EH (cell line): ENCODE data around the gene SNX10.

Source experiments
- DNase-seq: peaks from one replicate; pipeline ENCODE4 v3.0.0-alpha.2; 2015; ENCODE audit warnings: low read depth

The SNX10 gene

GRCh38 chr7:26337232-26337865, 45.7 kb downstream of the SNX10 start:
- DNase-seq = no peak

- DNase-seq = no peak
These were observed 48.9 kb downstream of the SNX10 start for GRCh38 chr7:26340476-26341018.

- no peak for DNase-seq
These were observed 51.7 kb downstream of the SNX10 start for GRCh38 chr7:26343320-26343832.

- no peak for DNase-seq
These were observed 52.2 kb downstream of the SNX10 start for GRCh38 chr7:26343837-26344236.

- DNase-seq = no peak
These were observed 53.5 kb downstream of the SNX10 start for GRCh38 chr7:26345202-26345601.

- DNase-seq = no peak
These were observed 54.2 kb downstream of the SNX10 start for GRCh38 chr7:26345837-26346236.

- peak; percentile 46 for DNase-seq
These were observed 55.0 kb downstream of the SNX10 start for GRCh38 chr7:26346611-26347203.

GRCh38 chr7:26348234-26348851, 56.7 kb downstream of the SNX10 start:
- no peak for DNase-seq

GRCh38 chr7:26349005-26349915, 57.6 kb downstream of the SNX10 start:
- DNase-seq = no peak

GRCh38 chr7:26351171-26351570, 59.5 kb downstream of the SNX10 start:
- no peak for DNase-seq

- DNase-seq = no peak
These were observed 64.6 kb downstream of the SNX10 start for GRCh38 chr7:26356229-26356628.

- no peak for DNase-seq
These were observed 65.5 kb downstream of the SNX10 start for GRCh38 chr7:26356929-26357798.

GRCh38 chr7:26357799-26358151, 66.1 kb downstream of the SNX10 start:
- DNase-seq = no peak

GRCh38 chr7:26360650-26361049, 69.0 kb downstream of the SNX10 start:
- no peak for DNase-seq

GRCh38 chr7:26361637-26362036, 70.0 kb downstream of the SNX10 start:
- no peak for DNase-seq

- no peak for DNase-seq
These were observed 71.8 kb downstream of the SNX10 start for GRCh38 chr7:26363465-26363864.

GRCh38 chr7:26365077-26365900, 73.6 kb downstream of the SNX10 start:
- peak; percentile 73 for DNase-seq

- DNase-seq = no peak
These were observed 74.2 kb downstream of the SNX10 start for GRCh38 chr7:26365901-26366275.

GRCh38 chr7:26367219-26367711, 75.6 kb downstream of the SNX10 start:
- DNase-seq = no peak

GRCh38 chr7:26368542-26368941, 76.9 kb downstream of the SNX10 start:
- peak; percentile 6 for DNase-seq
